KMS-11 (cell line): ENCODE measurements around the gene SRP68.

Source experiments
- H2AFZ ChIP-seq: fragments of 200-600 bp; sonication (generic); 2 replicates; pipeline ENCODE4 v1.6.1; 2016; ENCODE audit warnings: antibody characterized with exemption, mixed run types, low read depth
- H3K27ac ChIP-seq: fragments of 200-600 bp; sonication (generic); 2 replicates; pipeline ENCODE4 v1.6.1; 2016; ENCODE audit warnings: mild to moderate bottlenecking, mixed run types
- H3K27me3 ChIP-seq: fragments of 200-600 bp; sonication (generic); 2 replicates; pipeline ENCODE4 v1.6.1; 2017; ENCODE audit warnings: mild to moderate bottlenecking, low read depth, mixed run types, moderate library complexity; ENCODE audit not compliant: insufficient read depth
- H3K36me3 ChIP-seq: fragments of 200-600 bp; sonication (generic); 2 replicates; pipeline ENCODE4 v1.6.1; 2017; ENCODE audit warnings: mild to moderate bottlenecking, mixed run types; ENCODE audit not compliant: insufficient read depth
- H3K4me1 ChIP-seq: fragments of 200-600 bp; sonication (generic); 2 replicates; pipeline ENCODE4 v1.6.1; 2016; ENCODE audit warnings: mild to moderate bottlenecking, low read depth, mixed run types; ENCODE audit not compliant: poor library complexity, severe bottlenecking
- H3K4me2 ChIP-seq: fragments of 200-600 bp; sonication (generic); 2 replicates; pipeline ENCODE4 v1.7.0; 2016; ENCODE audit warnings: mild to moderate bottlenecking, mixed run types
- H3K4me3 ChIP-seq: fragments of 200-600 bp; sonication (generic); IDR thresholded peaks from 2 replicates; pipeline ENCODE4 v1.6.1; 2017; ENCODE audit warnings: low read depth, low read length, mixed read lengths; ENCODE audit not compliant: insufficient read depth
- H3K79me2 ChIP-seq: fragments of 200-600 bp; sonication (generic); 2 replicates; pipeline ENCODE4 v1.6.1; 2016; ENCODE audit warnings: low read depth, mixed run types; ENCODE audit not compliant: insufficient read depth
- H3K9ac ChIP-seq: fragments of 200-600 bp; sonication (generic); 2 replicates; pipeline ENCODE4 v1.6.1; 2016; ENCODE audit warnings: mild to moderate bottlenecking, mixed run types
- H4K20me1 ChIP-seq: fragments of 200-600 bp; sonication (generic); 2 replicates; pipeline ENCODE4 v1.6.1; 2016; ENCODE audit warnings: mild to moderate bottlenecking, mixed run types; ENCODE audit not compliant: insufficient read depth
- CTCF ChIP-seq: fragments of 200-600 bp; sonication (generic); conservative IDR thresholded peaks from 2 replicates; pipeline ENCODE4 v1.6.1; 2017; ENCODE audit warnings: low read depth, mild to moderate bottlenecking, antibody characterized with exemption, low read length, moderate library complexity, mixed read lengths

SRP68 gene

GRCh38 chr17:76115138-76115754, 42.9 kb upstream of the SRP68 start:
- H3K4me2 ChIP-seq: no peak overlapping the region
- no peak for TF ChIP-seq CTCF

GRCh38 chr17:76111956-76112355, 39.6 kb upstream of the SRP68 start:
- Histone ChIP-seq H3K9ac (no peak overlapping the region), H3K27ac (no peak overlapping the region), H3K27me3 (no peaks in the 10 kb centered on the region), H3K4me3 (no peak overlapping the region), H3K36me3 (no peaks in the 10 kb centered on the region), H4K20me1 (no peaks in the 10 kb centered on the region), H3K4me2 (no peak overlapping the region), H2AFZ (no peak overlapping the region), H3K4me1 (no peaks in the 10 kb centered on the region), H3K79me2 (no peaks in the 10 kb centered on the region)
- TF ChIP-seq CTCF: no peak

More at GRCh38 chr17:76115138-76115754, 42.9 kb upstream of the SRP68 start:
- Histone ChIP-seq H3K36me3 (no peaks in the 10 kb centered on the region), H3K4me3 (no peak overlapping the region), H3K79me2 (no peaks in the 10 kb centered on the region), H3K4me1 (no peaks in the 10 kb centered on the region), H3K9ac (no peak overlapping the region), H3K27ac (no peak overlapping the region), H2AFZ (no peak overlapping the region), H4K20me1 (no peaks in the 10 kb centered on the region), H3K27me3 (no peaks in the 10 kb centered on the region)

GRCh38 chr17:76107509-76107908, 35.2 kb upstream of the SRP68 start:
- Histone ChIP-seq H3K36me3 (no peaks in the 10 kb centered on the region), H3K79me2 (0 out of 2 replicates have a peak, but pooled peaks cover 7% of the 10 kb centered on the region), H3K4me3 (no peak overlapping the region), H3K9ac (no peak overlapping the region), H3K4me1 (peaks cover 12% of the 10 kb centered on the region), H2AFZ (no peak overlapping the region), H4K20me1 (no peaks in the 10 kb centered on the region), H3K27me3 (no peaks in the 10 kb centered on the region), H3K4me2 (no peak overlapping the region), H3K27ac (no peak overlapping the region)
- TF ChIP-seq CTCF: no peak; the same call in 1 of the 2 replicates

DNA sequence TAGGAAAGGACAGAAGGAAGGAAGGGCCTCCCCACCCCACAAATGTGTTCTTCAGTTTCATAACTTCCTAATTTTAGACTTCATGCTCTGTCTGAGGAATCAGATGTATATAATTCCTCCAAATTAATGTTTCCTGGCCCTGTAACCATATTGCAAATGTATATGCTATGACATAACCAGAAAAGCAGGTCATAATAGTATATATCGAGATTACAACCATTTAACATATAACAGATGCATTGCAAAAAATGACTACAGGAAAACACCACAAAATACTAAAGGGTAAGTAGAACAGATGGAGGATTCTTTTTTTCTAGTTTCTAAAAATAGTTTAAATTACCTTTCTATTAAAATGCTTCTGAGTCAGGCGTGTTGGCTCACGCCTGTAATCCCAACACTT, 34.4 kb upstream of the SRP68 start:
- no peak overlapping the region for H3K4me3 ChIP-seq
- H2AFZ ChIP-seq: no peak overlapping the region
- no peak overlapping the region for H3K4me2 ChIP-seq
- H3K79me2 ChIP-seq: peaks cover 14% of the 10 kb centered on the region; the same call in 1 of the 2 replicates
- no peak overlapping the region for H3K27ac ChIP-seq
- no peak overlapping the region for H3K9ac ChIP-seq
- no peaks in the 10 kb centered on the region for H3K27me3 ChIP-seq
- TF ChIP-seq CTCF: no peak
- peaks cover 14% of the 10 kb centered on the region for H3K4me1 ChIP-seq
- H3K36me3 ChIP-seq: no peaks in the 10 kb centered on the region
- no peaks in the 10 kb centered on the region for H4K20me1 ChIP-seq
